Stomach (tissue), 19 donors: ENCODE results near the gene BCAP29. TPM values are rescaled to one million over a fixed set of nuclear protein-coding genes. Genes with fewer than 3 reads are reported as not detected.
A peak's percentile ranks its signal among the peaks of the same experiment; 100 is the strongest.
"Not testable (repeated sequence)": the region's sequence is repeated elsewhere in the genome, so short reads cannot be mapped to it uniquely, and the experiment has no call there.

Experiments
- DNase-seq, 2 donors: peaks; one replicate each; pipeline versions ENCODE4 v3.0.0 to v3.0.0-alpha.2; 2013 to 2019
- H3K27ac ChIP-seq, 5 donors: fragments of 200-600 bp in 4 of 5; sonication (generic) in 4 of 5; one replicate each; pipeline ENCODE4 v1.5.1; 2013 to 2019; ENCODE audit warnings: mild to moderate bottlenecking in 1 of 5, moderate library complexity in 1 of 5
- H3K27me3 ChIP-seq, 3 donors: fragments of 200-600 bp; sonication (generic); one replicate each; pipeline ENCODE4 v1.5.1; 2017 to 2019; ENCODE audit warnings: mixed run types in 1 of 3
- H3K36me3 ChIP-seq, 4 donors: fragments of 200-600 bp; sonication (generic); 1 replicate in 3 of 4; 2 replicates in 1 of 4; pipeline ENCODE4 v1.5.1; 2016 to 2019
- H3K4me1 ChIP-seq, 4 donors: fragments of 200-600 bp; sonication (generic); one replicate each; pipeline ENCODE4 v1.5.1; 2016 to 2019
- H3K4me3 ChIP-seq, 4 donors: fragments of 200-600 bp; sonication (generic) in 3 of 4; one replicate each; pipeline ENCODE4 v1.5.1; 2016 to 2019; ENCODE audit warnings: mild to moderate bottlenecking in 1 of 4
- H3K9me3 ChIP-seq, 4 donors: fragments of 200-600 bp; sonication (generic); one replicate each; pipeline ENCODE4 v1.5.1; 2016 to 2019
- EP300 ChIP-seq: sonication (generic); formaldehyde crosslinking; IDR thresholded peaks from one replicate; pipeline ENCODE4 v1.6.1; 2017; ENCODE audit warnings: antibody characterized with exemption
- POLR2A ChIP-seq, 4 donors: fragments of 450-650 bp; IDR thresholded peaks; one replicate each; pipeline ENCODE4 v1.6.1; 2016; ENCODE audit warnings: antibody characterized with exemption in 4 of 4, control low read depth in 2 of 4, mild to moderate bottlenecking in 1 of 4, moderate library complexity in 1 of 4
- POLR2AphosphoS5 ChIP-seq, 3 donors: sonication (generic); formaldehyde crosslinking; IDR thresholded peaks; one replicate each; pipeline ENCODE4 v1.6.1; 2016; ENCODE audit warnings: antibody characterized with exemption in 3 of 3
- WGBS, 5 donors: extraction: QIAGEN DNeasy Blood & Tissue Kit in 3 of 5; methylation state at CpG; one replicate each; pipeline versions ENCODE4 v1.1.5 to v1.1.7; 2013 to 2018; 5-methylcytosine and 5-hydroxymethylcytosine counted together
- intact Hi-C: fragments of 100-400 bp; cut with DNase I; formaldehyde crosslinking; loops from one replicate; pipeline ENCODE4 v1.15.1; 2023; ENCODE audit warnings: low total_unique reads
- long read RNA-seq, 10 donors: transcript quantifications; one replicate each; lab custom pipeline, GENCODE V29; 2026
- polyA plus RNA-seq, 3 donors: library from polyadenylated mRNA; stranded (reverse); fragments of 200-250 nt; gene quantifications; one replicate each; pipeline ENCODE4 v1.2.3, GENCODE V29; 2013
- total RNA-seq, 5 donors: library from RNA; depleted of rRNA; stranded (reverse); fragments of >200 nt; gene quantifications; one replicate each; pipeline versions ENCODE4 v1.1.0 to v1.2.3, GENCODE V29; 2014 to 2016
- TF ChIP-seq, protein P1 (sequence below), 7 experiments: fragments of 450-650 bp in 4 of 7; fragments of 200-600 bp in 3 of 7; sonication (generic) in 3 of 7; IDR thresholded peaks; one replicate each; pipeline ENCODE4 v1.5.1; 2016 to 2019; ENCODE audit warnings: antibody characterized with exemption in 7 of 7, control low read depth in 2 of 7, mild to moderate bottlenecking in 1 of 7
- donor health status: healthy with polysubstance abuse.
- donor health status: Bipolar disorder and iron deficiency.
- donor health status: healthy.

Gene BCAP29, protein sequence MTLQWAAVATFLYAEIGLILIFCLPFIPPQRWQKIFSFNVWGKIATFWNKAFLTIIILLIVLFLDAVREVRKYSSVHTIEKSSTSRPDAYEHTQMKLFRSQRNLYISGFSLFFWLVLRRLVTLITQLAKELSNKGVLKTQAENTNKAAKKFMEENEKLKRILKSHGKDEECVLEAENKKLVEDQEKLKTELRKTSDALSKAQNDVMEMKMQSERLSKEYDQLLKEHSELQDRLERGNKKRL
- 10 to 100 TPM; 44.6 to 73.1 (median 50.0) TPM for total RNA-seq
- polyA plus RNA-seq, result 10 to 100 TPM; 26.1 to 32.2 (median 31.5) TPM
- long read RNA-seq, donor 1, full-length matches to known transcripts, result 1 of 1 reads
- long read RNA-seq, donor 1, partial matches to known transcripts, result 0 of 1 reads
- long read RNA-seq, donor 1, other reads (novel, unspliced or antisense), result 0 of 1 reads
- long read RNA-seq, donor 2, full-length matches to known transcripts, result 8 of 8 reads
- long read RNA-seq, donor 2, partial matches to known transcripts, result 0 of 8 reads
- long read RNA-seq, donor 2, other reads (novel, unspliced or antisense), result 0 of 8 reads
- long read RNA-seq, donor 3, full-length matches to known transcripts, result 5 of 5 reads
- long read RNA-seq, donor 3, partial matches to known transcripts, result 0 of 5 reads
- long read RNA-seq, donor 3, other reads (novel, unspliced or antisense), result 0 of 5 reads
- long read RNA-seq, donor 4, result 0 reads
- long read RNA-seq, donor 5, full-length matches to known transcripts, result 14 of 20 reads
- long read RNA-seq, donor 5, partial matches to known transcripts, result 6 of 20 reads
- long read RNA-seq, donor 5, other reads (novel, unspliced or antisense), result 0 of 20 reads
- long read RNA-seq, donor 6, full-length matches to known transcripts, result 13 of 13 reads
- long read RNA-seq, donor 6, partial matches to known transcripts, result 0 of 13 reads
- long read RNA-seq, donor 6, other reads (novel, unspliced or antisense), result 0 of 13 reads
- long read RNA-seq, donor 7, full-length matches to known transcripts, result 12 of 12 reads
- long read RNA-seq, donor 7, partial matches to known transcripts, result 0 of 12 reads
- long read RNA-seq, donor 7, other reads (novel, unspliced or antisense), result 0 of 12 reads
- long read RNA-seq, donor 8, full-length matches to known transcripts, result 8 of 8 reads
- long read RNA-seq, donor 8, partial matches to known transcripts, result 0 of 8 reads
- long read RNA-seq, donor 8, other reads (novel, unspliced or antisense), result 0 of 8 reads
- long read RNA-seq, donor 9, full-length matches to known transcripts, result 11 of 11 reads
- long read RNA-seq, donor 9, partial matches to known transcripts, result 0 of 11 reads
- long read RNA-seq, donor 9, other reads (novel, unspliced or antisense), result 0 of 11 reads
- long read RNA-seq, donor 10, full-length matches to known transcripts, result 2 of 2 reads
- long read RNA-seq, donor 10, partial matches to known transcripts, result 0 of 2 reads
- long read RNA-seq, donor 10, other reads (novel, unspliced or antisense), result 0 of 2 reads

DNA sequence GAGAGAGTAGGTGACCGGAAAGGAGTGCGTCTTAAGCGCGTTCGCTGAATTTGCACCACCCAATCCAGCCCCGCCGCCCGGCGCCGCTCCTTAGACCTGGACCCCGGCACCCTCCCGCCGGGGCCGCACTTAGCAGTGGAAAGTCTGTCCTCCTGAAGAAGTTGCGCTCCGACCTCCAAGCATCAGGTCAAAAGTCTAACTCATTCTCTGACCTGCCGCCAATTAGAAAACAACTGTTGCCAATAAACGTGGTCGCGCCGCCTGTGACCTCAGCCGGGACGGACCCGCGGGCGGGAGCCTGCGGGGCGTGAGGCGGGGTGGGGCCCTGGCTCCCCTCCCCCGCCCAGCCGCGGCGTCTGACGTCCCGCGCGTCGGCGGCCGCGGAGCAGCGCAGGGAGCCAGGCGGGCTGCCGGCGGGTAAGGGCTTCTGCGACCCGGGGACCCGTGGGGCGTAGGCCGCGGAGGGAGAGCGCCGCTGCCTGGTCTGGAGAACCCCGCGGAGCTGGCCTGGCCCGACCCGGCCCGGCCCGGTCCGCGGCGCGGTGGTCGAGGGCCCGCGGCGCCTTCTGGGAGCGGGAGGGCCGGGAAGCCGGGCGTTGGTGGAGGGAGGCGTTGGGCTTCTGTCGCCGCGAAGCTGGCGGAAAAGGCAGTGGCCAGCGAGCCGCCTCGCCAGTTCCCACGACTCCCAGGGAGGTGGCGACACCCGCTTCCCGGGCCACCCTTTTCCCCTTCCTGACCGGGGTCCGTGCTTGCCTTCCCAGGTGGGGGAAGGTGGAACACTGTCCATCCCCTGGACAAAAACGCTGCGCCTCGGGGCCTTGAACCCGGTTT, at the start of gene BCAP29:
Gene BCAP29, plus strand, starts transcription at position 362 of the 831 bp plus-strand sequence. CDS start 527 bp downstream, outside the sequence.
- intact Hi-C loops, result no loop called here
- DNase-seq, result peak; percentile 74 to 93

DNA sequence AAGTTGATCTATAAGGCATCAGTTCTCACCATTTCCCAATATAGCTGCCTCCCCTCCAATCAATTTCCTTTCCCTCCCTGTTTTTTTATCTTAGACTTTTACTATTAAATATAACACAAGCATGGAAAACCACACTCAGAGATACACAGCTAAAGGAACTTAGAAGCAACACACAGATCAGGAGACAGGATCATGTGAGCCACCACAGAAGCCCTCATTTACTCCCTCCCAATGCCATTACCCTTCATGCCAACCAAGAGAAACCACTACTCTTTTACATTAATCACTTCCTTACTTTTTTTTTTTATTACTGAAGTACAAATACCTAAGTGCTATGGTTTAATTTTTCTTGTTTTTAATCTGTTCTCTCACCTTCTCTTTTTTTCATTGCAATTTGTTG, 49.3 kb upstream of the BCAP29 start:
- H3K36me3 ChIP-seq, result peaks cover 0 to 15% (median 13%) of the 10 kb centered on the region in 4 donors
- H3K4me1 ChIP-seq, result no peaks in the 10 kb centered on the region
- H3K27ac ChIP-seq, result no peak overlapping the region
- DNase-seq, result no peak
- no peaks in the 10 kb centered on the region for H3K9me3 ChIP-seq
- H3K27me3 ChIP-seq, result no peaks in the 10 kb centered on the region
- H3K4me3 ChIP-seq, result no peak overlapping the region
- TF ChIP-seq EP300, result no peak
- TF ChIP-seq POLR2AphosphoS5 (IDR thresholded peaks at IDR 0.05), result no peak
- TF ChIP-seq, protein P1, sequence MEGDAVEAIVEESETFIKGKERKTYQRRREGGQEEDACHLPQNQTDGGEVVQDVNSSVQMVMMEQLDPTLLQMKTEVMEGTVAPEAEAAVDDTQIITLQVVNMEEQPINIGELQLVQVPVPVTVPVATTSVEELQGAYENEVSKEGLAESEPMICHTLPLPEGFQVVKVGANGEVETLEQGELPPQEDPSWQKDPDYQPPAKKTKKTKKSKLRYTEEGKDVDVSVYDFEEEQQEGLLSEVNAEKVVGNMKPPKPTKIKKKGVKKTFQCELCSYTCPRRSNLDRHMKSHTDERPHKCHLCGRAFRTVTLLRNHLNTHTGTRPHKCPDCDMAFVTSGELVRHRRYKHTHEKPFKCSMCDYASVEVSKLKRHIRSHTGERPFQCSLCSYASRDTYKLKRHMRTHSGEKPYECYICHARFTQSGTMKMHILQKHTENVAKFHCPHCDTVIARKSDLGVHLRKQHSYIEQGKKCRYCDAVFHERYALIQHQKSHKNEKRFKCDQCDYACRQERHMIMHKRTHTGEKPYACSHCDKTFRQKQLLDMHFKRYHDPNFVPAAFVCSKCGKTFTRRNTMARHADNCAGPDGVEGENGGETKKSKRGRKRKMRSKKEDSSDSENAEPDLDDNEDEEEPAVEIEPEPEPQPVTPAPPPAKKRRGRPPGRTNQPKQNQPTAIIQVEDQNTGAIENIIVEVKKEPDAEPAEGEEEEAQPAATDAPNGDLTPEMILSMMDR (IDR thresholded peaks at IDR 0.05), result no peak
- no peak for TF ChIP-seq POLR2A (IDR thresholded peaks at IDR 0.05)
- intact Hi-C loops, result no loop called here

More for the DNA sequence above, at the start of gene BCAP29:
- peak within 1 kb of the TSS; percentile 91 to 98 (median 94) for H3K27ac ChIP-seq
- WGBS, 5 donors, result 0 to 1% (median 0%) methylated on average over 37 to 89 of the region's 89 CpGs
- no peak for TF ChIP-seq EP300
- TF ChIP-seq POLR2A (IDR thresholded peaks at IDR 0.05), result no peak
- TF ChIP-seq, protein P1 (IDR thresholded peaks at IDR 0.05), result peak in 2 of 7 experiments; percentile 27 to 30
- TF ChIP-seq POLR2AphosphoS5 (IDR thresholded peaks at IDR 0.05), result peak; percentile 57 to 78 (median 76)
- peaks cover 0 to 25% (median 19%) of the 10 kb centered on the region in 4 donors for H3K36me3 ChIP-seq
- H3K4me3 ChIP-seq, result peak within 1 kb of the TSS; percentile 72 to 85 (median 74)
- H3K4me1 ChIP-seq, result peaks cover 13 to 39% (median 25%) of the 10 kb centered on the region in 4 donors
- H3K27me3 ChIP-seq, result no peaks in the 10 kb centered on the region
- no peaks in the 10 kb centered on the region for H3K9me3 ChIP-seq

DNA sequence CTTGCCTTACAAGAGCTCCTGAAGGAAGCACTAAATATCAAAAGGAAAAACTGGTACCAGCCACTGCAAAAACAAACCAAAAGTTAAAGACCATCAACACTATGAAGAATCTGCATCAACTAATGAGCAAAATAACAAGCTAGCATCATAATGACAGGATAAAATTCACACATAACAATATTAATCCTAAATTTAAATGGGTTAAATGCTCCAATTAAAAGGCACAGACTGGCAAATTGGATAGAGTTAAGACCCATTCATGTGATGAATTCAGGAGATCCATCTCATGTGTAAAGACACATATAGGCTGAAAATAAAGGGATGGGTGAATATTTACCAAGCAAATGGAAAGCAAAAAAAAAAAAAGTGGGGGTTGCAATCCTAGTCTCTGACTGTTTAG, 45.9 kb upstream of the BCAP29 start:
- no peaks in the 10 kb centered on the region for H3K27me3 ChIP-seq
- no peaks in the 10 kb centered on the region for H3K9me3 ChIP-seq
- H3K4me3 ChIP-seq, result no peak overlapping the region
- DNase-seq, result no peak
- H3K4me1 ChIP-seq, result peaks cover 0 to 6% (median 2%) of the 10 kb centered on the region in 4 donors
- H3K27ac ChIP-seq, result no peak overlapping the region
- no peak for TF ChIP-seq EP300
- TF ChIP-seq POLR2AphosphoS5 (IDR thresholded peaks at IDR 0.05), result no peak
- TF ChIP-seq, protein P1 (IDR thresholded peaks at IDR 0.05), result no peak
- TF ChIP-seq POLR2A (IDR thresholded peaks at IDR 0.05), result no peak
- H3K36me3 ChIP-seq, result peaks cover 0 to 27% (median 6%) of the 10 kb centered on the region in 4 donors
- intact Hi-C loops, result no loop called here

DNA sequence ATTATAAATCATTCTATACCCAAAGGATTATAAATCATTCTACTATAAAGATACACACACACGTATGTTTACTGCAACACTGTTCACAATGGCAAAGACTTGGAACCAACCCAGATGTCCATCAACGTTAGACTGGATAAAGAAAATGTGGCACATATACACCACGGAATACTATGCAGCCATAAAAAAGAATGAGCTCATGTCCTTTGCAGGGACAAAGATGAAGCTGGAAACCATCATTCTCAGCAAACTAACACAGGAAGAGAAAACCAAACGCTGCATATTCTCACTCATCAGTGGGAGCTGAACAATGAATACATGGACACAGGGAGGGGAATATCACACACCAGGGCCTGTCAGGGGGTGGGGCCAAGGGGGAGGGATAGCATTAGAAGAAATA, 42.8 kb upstream of the BCAP29 start:
- 75 to 92% (median 83%) methylated on average over 4 of the region's 4 CpGs for WGBS, 5 donors
- H3K27ac ChIP-seq, result peak overlapping the region in 1 of 5 donors; percentile 9

More for the DNA sequence above, 42.8 kb upstream of the BCAP29 start:
- H3K36me3 ChIP-seq, result peaks cover 0 to 29% (median 25%) of the 10 kb centered on the region in 4 donors
- intact Hi-C loops, H3K4me1 ChIP-seq, H3K9me3 ChIP-seq, H3K27me3 ChIP-seq, H3K4me3 ChIP-seq, DNase-seq: not testable (repeated sequence)
